Right lobe of liver (tissue), 6 donors: ENCODE measurements around the gene IVD. TPM values are rescaled to one million over a fixed set of nuclear protein-coding genes. Genes with fewer than 3 reads are reported as not detected.

Source experiments
- ATAC-seq, 4 donors: fragments of 200-7000 bp; cut with Tn5 transposase; one replicate each; pipeline ENCODE4 v1.9.1; 2020; ENCODE audit warnings: mild to moderate bottlenecking in 4 of 4, moderate library complexity in 4 of 4
- DNase-seq, 3 donors: peaks; one replicate each; pipeline ENCODE4 v3.0.0-alpha.2; 2020
- H3K27ac ChIP-seq, 3 donors: fragments of 200-600 bp; one replicate each; pipeline ENCODE4 v1.8.0; 2022
- H3K27me3 ChIP-seq, 2 donors: fragments of 200-600 bp; one replicate each; pipeline ENCODE4 v1.8.0; 2022
- H3K36me3 ChIP-seq, 4 donors: fragments of 200-600 bp; sonication (generic) in 1 of 4; one replicate each; pipeline versions ENCODE4 v1.5.1 to v1.8.0; 2017 to 2022; ENCODE audit warnings: control low read depth in 1 of 4
- H3K4me1 ChIP-seq, 4 donors: fragments of 200-600 bp; sonication (generic) in 1 of 4; one replicate each; pipeline versions ENCODE4 v1.5.1 to v1.8.0; 2017 to 2022; ENCODE audit warnings: control low read depth in 1 of 4
- H3K4me3 ChIP-seq, 3 donors: fragments of 200-600 bp; one replicate each; pipeline ENCODE4 v1.8.0; 2022
- H3K9me3 ChIP-seq, 4 donors: fragments of 200-600 bp; sonication (generic) in 1 of 4; one replicate each; pipeline versions ENCODE4 v1.5.1 to v1.8.0; 2017 to 2022; ENCODE audit warnings: control low read depth in 1 of 4
- CTCF ChIP-seq, 4 donors: fragments of 200-600 bp in 3 of 4; fragments of 450-650 bp in 1 of 4; IDR thresholded peaks; one replicate each; pipeline versions ENCODE4 v1.5.1 to v1.8.0; 2016 to 2022; ENCODE audit warnings: antibody characterized with exemption in 4 of 4, mild to moderate bottlenecking in 2 of 4
- POLR2A ChIP-seq: fragments of 450-650 bp; IDR thresholded peaks from one replicate; pipeline ENCODE4 v1.6.1; 2017; ENCODE audit warnings: antibody characterized with exemption, mild to moderate bottlenecking
- WGBS: methylation state at CpG from one replicate; pipeline ENCODE4 v1.1.6; 2018; ENCODE audit warnings: low coverage, low lambda C conversion rate; ENCODE audit not compliant: insufficient coverage; ENCODE audit errors: missing lambda C conversion rate; 5-methylcytosine and 5-hydroxymethylcytosine counted together
- intact Hi-C, 2 donors: fragments of 100-400 bp; cut with DNase I; formaldehyde crosslinking; loops; one replicate each; pipeline versions ENCODE4 v1.11.2 to v1.14.1; 2022
- total RNA-seq, 6 experiments: library from RNA; depleted of rRNA in 2 of 6; stranded (reverse); fragments of >200 nt in 2 of 6; fragmentation: NEBNext Ultra II Directional in 3 of 6; extraction: Animal tissue kit (Norgen Biotek cat#: 25700) in 3 of 6; gene quantifications; one replicate each; pipeline versions ENCODE4 v1.1.0 to v1.2.4, GENCODE V29; 2016 to 2023
- donor health status: DM: no; HTN: yes; CAD: no.
- donor health status: DM: no; HTN: no; CAD: no.
- donor health status: DM: no; HTN: no; CAD: no.
- donor health status: DM: no; HTN: yes; CAD: no.
- donor health status: DM: no; HTN: yes; CAD: no.

IVD gene
- total RNA-seq, 6 experiments from 2014 or later = 89.7 to 231 (median 122) TPM

GRCh38 chr15:40414816-40415215 lies 9.2 kb downstream of the IVD start:
- TF ChIP-seq CTCF (IDR thresholded peaks at IDR 0.05) (no peak), POLR2A (no peak)
- Histone ChIP-seq H3K4me1 (peaks cover 0 to 20% (median 8%) of the 10 kb centered on the region in 4 donors), H3K27ac (no peak overlapping the region), H3K4me3 (no peak overlapping the region), H3K36me3 (peaks cover 0 to 68% (median 35%) of the 10 kb centered on the region in 4 donors), H3K27me3 (no peaks in the 10 kb centered on the region), H3K9me3 (no peaks in the 10 kb centered on the region)
- intact Hi-C loops = loop anchor here in 1 of 2 donors (10.0 kb wide), 1 partner anchor 50 kb away; no protein-coding TSS in a partner anchor
- DNase-seq (no peak), ATAC-seq (no peak)
- no CpG with 5 or more reads among the region's 7 CpGs for WGBS

GRCh38 chr15:40415226-40415625 lies 9.6 kb downstream of the IVD start:
- ATAC-seq (no peak), DNase-seq (no peak)
- H3K4me3 ChIP-seq = no peak overlapping the region
- H3K27ac ChIP-seq = no peak overlapping the region
- 91% methylated on average over 6 of the region's 10 CpGs for WGBS
- intact Hi-C loops = loop anchor here in 1 of 2 donors (10.0 kb wide), 1 partner anchor 50 kb away; no protein-coding TSS in a partner anchor
- no peaks in the 10 kb centered on the region for H3K27me3 ChIP-seq
- no peaks in the 10 kb centered on the region for H3K9me3 ChIP-seq
- peaks cover 0 to 24% (median 11%) of the 10 kb centered on the region in 4 donors for H3K4me1 ChIP-seq
- H3K36me3 ChIP-seq = peaks cover 0 to 65% (median 34%) of the 10 kb centered on the region in 4 donors
- no peak for TF ChIP-seq POLR2A
- no peak for TF ChIP-seq CTCF (IDR thresholded peaks at IDR 0.05)

GRCh38 chr15:40416056-40416455 lies 10.5 kb downstream of the IVD start:
- DNase-seq = no peak
- Histone ChIP-seq H3K27ac (no peak overlapping the region), H3K36me3 (peaks cover 0 to 57% (median 30%) of the 10 kb centered on the region in 4 donors), H3K4me1 (peaks cover 0 to 32% (median 17%) of the 10 kb centered on the region in 4 donors), H3K9me3 (no peaks in the 10 kb centered on the region), H3K27me3 (no peaks in the 10 kb centered on the region), H3K4me3 (no peak overlapping the region)
- 100% methylated on average over 2 of the region's 14 CpGs for WGBS
- TF ChIP-seq CTCF (IDR thresholded peaks at IDR 0.05) (no peak), POLR2A (no peak)
- ATAC-seq = no peak
- intact Hi-C loops = loop anchor here in 1 of 2 donors (10.0 kb wide), 1 partner anchor 51 kb away; no protein-coding TSS in a partner anchor

- intact Hi-C loops = loop anchor here in 1 of 2 donors (10.0 kb wide), 1 partner anchor 53 kb away; no protein-coding TSS in a partner anchor
Measured at GRCh38 chr15:40418126-40418525, 12.5 kb downstream of the IVD start.

More at GRCh38 chr15:40418126-40418525, 12.5 kb downstream of the IVD start:
- DNase-seq (no peak), ATAC-seq (no peak)
- peaks cover 0 to 48% (median 26%) of the 10 kb centered on the region in 4 donors for H3K36me3 ChIP-seq
- TF ChIP-seq CTCF (IDR thresholded peaks at IDR 0.05) = no peak
- H3K27me3 ChIP-seq = no peaks in the 10 kb centered on the region
- no peak overlapping the region for H3K4me3 ChIP-seq
- 92% methylated on average over 5 of the region's 10 CpGs for WGBS
- no peaks in the 10 kb centered on the region for H3K9me3 ChIP-seq
- peaks cover 0 to 23% (median 10%) of the 10 kb centered on the region in 4 donors for H3K4me1 ChIP-seq
- H3K27ac ChIP-seq = no peak overlapping the region
